ENCODE measurements around the gene SP8.

Gene SP8

GRCh38 chr7:20749906-20750305 lies 36.8 kb downstream of the SP8 start:
- DNase-seq = no peak

GRCh38 chr7:20748853-20749252 lies 37.8 kb downstream of the SP8 start:
- no peak for DNase-seq

GRCh38 chr7:20747001-20747400 lies 39.7 kb downstream of the SP8 start:
- no peak for DNase-seq

GRCh38 chr7:20745702-20746101 lies 41.0 kb downstream of the SP8 start:
- no peak for DNase-seq

- no peak for DNase-seq
Measured at GRCh38 chr7:20744954-20745446, 41.7 kb downstream of the SP8 start.

GRCh38 chr7:20742913-20743312 lies 43.8 kb downstream of the SP8 start:
- DNase-seq = no peak

GRCh38 chr7:20741801-20742200 lies 44.9 kb downstream of the SP8 start:
- no peak for DNase-seq

GRCh38 chr7:20738518-20739481 lies 47.9 kb downstream of the SP8 start:
- DNase-seq = no peak

GRCh38 chr7:20737840-20738448 lies 48.7 kb downstream of the SP8 start:
- no peak for DNase-seq

GRCh38 chr7:20735346-20736065 lies 51.2 kb downstream of the SP8 start:
- no peak for DNase-seq

All from suppressor macrophage treated with lipopolysaccharide for 1 hour (primary cell).